Kidney (tissue), 14 donors: ENCODE data around the gene CUX1. TPM values are rescaled to one million over a fixed set of nuclear protein-coding genes. Genes with fewer than 3 reads are reported as not detected.

ENCODE experiments used
- DNase-seq, 5 donors: peaks; one replicate each; pipeline ENCODE4 v3.0.0-alpha.2; 2013 to 2020
- FAIRE-seq: peaks from 2 replicates; lab custom pipeline; 2012; peaks lifted over from hg19 to GRCh38; lab: Jason Lieb, UNC
- H3K27ac ChIP-seq, 2 donors: one replicate each; pipeline ENCODE4 v1.7.0; 2013; ENCODE audit warnings: low read depth in 2 of 2, low read length in 2 of 2, inconsistent platforms in 1 of 2
- H3K27me3 ChIP-seq: one replicate; pipeline ENCODE4 v1.7.1; 2013; ENCODE audit warnings: low read length, inconsistent platforms; ENCODE audit not compliant: control insufficient read depth, insufficient read depth
- H3K36me3 ChIP-seq, 3 donors: one replicate each; pipeline versions ENCODE4 v1.7.0 to v1.7.1; 2013; ENCODE audit warnings: low read length in 3 of 3, control low read depth in 1 of 3, inconsistent platforms in 1 of 3; ENCODE audit not compliant: insufficient read depth in 3 of 3, control insufficient read depth in 2 of 3
- H3K4me1 ChIP-seq, 3 donors: one replicate each; pipeline versions ENCODE4 v1.7.0 to v1.7.1; 2013; ENCODE audit warnings: low read length in 3 of 3, inconsistent platforms in 1 of 3, low read depth in 1 of 3; ENCODE audit not compliant: control insufficient read depth in 2 of 3, insufficient read depth in 2 of 3
- H3K4me3 ChIP-seq, 3 donors: one replicate each; pipeline versions ENCODE4 v1.7.0 to v1.8.1; 2013; ENCODE audit warnings: low read length in 3 of 3, control low read depth in 1 of 3, inconsistent platforms in 1 of 3
- H3K9ac ChIP-seq, 3 donors: one replicate each; pipeline versions ENCODE4 v1.7.0 to v1.7.1; 2013; ENCODE audit warnings: low read length in 3 of 3, control low read depth in 1 of 3, inconsistent platforms in 1 of 3
- H3K9me3 ChIP-seq, 3 donors: one replicate each; pipeline versions ENCODE4 v1.7.0 to v1.7.1; 2013; ENCODE audit warnings: low read length in 3 of 3, control low read depth in 1 of 3, inconsistent platforms in 1 of 3; ENCODE audit not compliant: control insufficient read depth in 2 of 3, insufficient read depth in 1 of 3
- intact Hi-C: fragments of 100-400 bp; cut with DNase I; formaldehyde crosslinking; loops from one replicate; pipeline ENCODE4 v1.11.1; 2022
- polyA plus RNA-seq: library from polyadenylated mRNA; stranded (reverse); fragments of 350-450 nt; fragmentation: Illumina TruSeq; extraction: RNeasy Lipid Tissue Mini Kit (QIAGEN cat#74804); gene quantifications from one replicate; pipeline ENCODE4 v1.2.3, GENCODE V29; 2014; ENCODE audit warnings: low read depth, low replicate concordance; ENCODE audit not compliant: insufficient read depth
- total RNA-seq: library from RNA; stranded (reverse); fragmentation: NEBNext Ultra II Directional; extraction: Animal tissue kit (Norgen Biotek cat#: 25700); gene quantifications from one replicate; pipeline ENCODE4 v1.2.1, GENCODE V29; 2021
- TF ChIP-seq, protein P1 (sequence below): IDR thresholded peaks from 3 replicates; pipeline ENCODE4 v1.5.1; 2012; ENCODE audit warnings: mild to moderate bottlenecking, moderate library complexity, borderline replicate concordance; ENCODE audit not compliant: insufficient read depth; ENCODE audit errors: extremely low read depth
- donor health status: control.
- donor health status: control.
- donor health status: control.
- donor health status: control.
- donor health status: control.
- donor health status: DM: yes; HTN: yes; CAD: no.
- donor health status: Normal renal cell carcinoma (clear cell type).

CUX1 gene
- total and polyA plus RNA-seq, 2 donors from 2014 or later, result 71.4 to 126 TPM

DNA sequence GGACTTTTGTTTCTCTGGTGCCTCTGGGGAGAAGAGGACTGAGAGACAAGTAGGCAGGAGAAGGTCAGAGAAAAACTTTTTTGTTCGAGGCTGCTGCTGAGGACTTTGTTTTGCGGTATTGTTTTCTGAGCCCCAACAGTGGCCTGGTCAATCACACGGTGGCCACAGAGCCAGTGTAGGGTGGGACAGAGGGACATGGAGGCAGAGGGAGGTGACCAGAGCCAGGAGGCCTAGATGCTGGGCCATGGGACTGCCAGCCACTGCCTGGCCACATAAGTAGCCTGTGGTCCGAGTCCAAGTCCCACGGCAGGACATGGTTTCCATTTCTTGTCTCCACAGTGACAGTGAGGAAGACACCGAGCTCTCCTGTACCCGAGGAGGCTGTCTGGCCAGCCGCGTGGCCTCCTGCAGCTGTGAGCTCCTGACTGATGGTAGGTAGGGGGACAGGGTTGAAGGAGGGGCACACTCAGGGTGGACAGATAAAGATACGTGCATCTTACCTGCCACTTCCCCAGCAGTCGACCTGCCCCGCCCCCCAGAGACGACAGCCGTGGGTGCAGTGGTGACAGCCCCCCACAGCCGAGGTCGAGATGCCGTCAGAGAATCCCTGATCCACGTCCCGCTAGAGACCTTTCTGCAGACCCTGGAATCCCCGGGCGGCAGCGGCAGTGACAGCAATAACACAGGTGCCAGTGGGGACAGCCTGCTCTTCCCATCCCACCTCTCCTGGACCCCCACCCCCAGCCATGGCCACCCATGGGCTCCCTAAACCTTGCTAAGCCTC, 496.8 kb downstream of the CUX1 start:
- H3K9ac ChIP-seq, result no peak overlapping the region
- H3K27ac ChIP-seq, result no peak overlapping the region
- TF ChIP-seq, protein P1, sequence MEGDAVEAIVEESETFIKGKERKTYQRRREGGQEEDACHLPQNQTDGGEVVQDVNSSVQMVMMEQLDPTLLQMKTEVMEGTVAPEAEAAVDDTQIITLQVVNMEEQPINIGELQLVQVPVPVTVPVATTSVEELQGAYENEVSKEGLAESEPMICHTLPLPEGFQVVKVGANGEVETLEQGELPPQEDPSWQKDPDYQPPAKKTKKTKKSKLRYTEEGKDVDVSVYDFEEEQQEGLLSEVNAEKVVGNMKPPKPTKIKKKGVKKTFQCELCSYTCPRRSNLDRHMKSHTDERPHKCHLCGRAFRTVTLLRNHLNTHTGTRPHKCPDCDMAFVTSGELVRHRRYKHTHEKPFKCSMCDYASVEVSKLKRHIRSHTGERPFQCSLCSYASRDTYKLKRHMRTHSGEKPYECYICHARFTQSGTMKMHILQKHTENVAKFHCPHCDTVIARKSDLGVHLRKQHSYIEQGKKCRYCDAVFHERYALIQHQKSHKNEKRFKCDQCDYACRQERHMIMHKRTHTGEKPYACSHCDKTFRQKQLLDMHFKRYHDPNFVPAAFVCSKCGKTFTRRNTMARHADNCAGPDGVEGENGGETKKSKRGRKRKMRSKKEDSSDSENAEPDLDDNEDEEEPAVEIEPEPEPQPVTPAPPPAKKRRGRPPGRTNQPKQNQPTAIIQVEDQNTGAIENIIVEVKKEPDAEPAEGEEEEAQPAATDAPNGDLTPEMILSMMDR, result no peak
- H3K27me3 ChIP-seq, result no peaks in the 10 kb centered on the region
- no peak overlapping the region for H3K4me3 ChIP-seq
- H3K36me3 ChIP-seq, result no peaks in the 10 kb centered on the region
- H3K4me1 ChIP-seq, result peaks cover 0 to 6% (median 0%) of the 10 kb centered on the region in 3 donors
- no peak for DNase-seq
- H3K9me3 ChIP-seq, result no peaks in the 10 kb centered on the region
- intact Hi-C loops, result no loop called here
- FAIRE-seq, result no peak

DNA sequence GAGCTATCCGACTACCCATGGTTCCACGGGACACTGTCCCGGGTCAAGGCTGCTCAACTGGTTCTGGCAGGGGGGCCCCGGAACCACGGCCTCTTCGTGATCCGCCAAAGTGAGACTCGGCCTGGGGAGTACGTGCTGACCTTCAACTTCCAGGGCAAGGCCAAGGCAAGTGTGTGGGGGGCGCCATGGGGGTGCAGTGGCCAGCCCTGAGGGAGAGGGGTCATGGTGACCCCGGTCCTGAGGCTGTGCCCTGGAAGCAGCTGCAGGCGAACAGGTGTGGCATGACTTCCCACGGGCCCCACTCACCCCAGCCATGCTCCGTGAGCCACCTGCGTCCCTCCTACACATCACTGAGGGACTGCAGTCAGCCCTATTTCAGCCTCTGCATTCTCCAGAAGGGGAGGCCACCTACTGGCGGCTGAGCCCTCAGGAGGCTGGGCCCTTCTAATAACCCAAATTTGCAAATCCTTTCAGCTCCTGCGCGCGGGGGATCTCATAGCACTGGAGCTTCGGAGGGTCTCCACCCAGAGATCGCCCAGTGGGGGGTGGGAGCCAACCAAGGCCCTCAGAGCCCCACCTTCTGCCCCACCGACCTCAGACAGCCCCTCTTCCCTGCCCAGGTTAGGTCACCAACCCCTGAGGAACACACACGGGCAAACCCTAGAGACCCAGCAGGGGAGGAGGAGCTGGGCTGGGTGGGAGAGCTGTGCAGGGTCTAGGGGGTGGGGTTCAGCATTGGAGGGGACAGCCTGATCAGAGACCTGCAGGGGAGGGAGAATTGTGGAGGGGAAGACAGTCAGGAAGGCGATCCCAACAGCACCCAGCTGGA, 500.0 kb downstream of the CUX1 start:
- H3K27ac ChIP-seq, result no peak overlapping the region
- H3K4me3 ChIP-seq, result no peak overlapping the region
- H3K9ac ChIP-seq, result no peak overlapping the region
- TF ChIP-seq, protein P1, result no peak
- FAIRE-seq, result no peak
- H3K4me1 ChIP-seq, result peaks cover 0 to 6% (median 0%) of the 10 kb centered on the region in 3 donors
- no peaks in the 10 kb centered on the region for H3K27me3 ChIP-seq
- intact Hi-C loops, result no loop called here
- H3K36me3 ChIP-seq, result no peaks in the 10 kb centered on the region
- DNase-seq, result no peak
- H3K9me3 ChIP-seq, result no peaks in the 10 kb centered on the region

DNA sequence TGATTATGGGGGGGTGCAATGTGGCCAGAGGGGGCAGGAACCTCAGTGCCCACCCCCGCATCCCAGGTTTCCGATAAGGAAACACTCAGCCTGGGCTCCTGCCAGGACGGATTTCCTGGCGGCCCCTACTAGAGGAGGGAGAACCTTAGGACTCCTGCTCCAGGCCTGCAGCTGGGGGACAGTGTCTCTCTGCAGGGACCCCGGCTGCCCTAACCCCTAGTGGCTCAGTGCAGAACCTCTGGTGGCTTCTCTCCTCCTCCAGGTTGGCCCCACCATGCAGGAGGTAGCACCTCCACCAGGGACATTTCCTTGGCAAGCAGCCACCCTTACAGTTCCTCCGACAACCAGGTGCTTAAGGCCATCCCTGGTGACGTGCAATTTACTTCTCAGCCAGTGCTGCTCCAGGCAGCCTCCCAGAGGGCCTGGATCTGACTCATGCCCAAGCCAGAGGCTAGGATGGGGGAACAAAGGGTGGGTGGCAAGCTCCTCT, 501.1 kb downstream of the CUX1 start:
- DNase-seq, result peak in 1 of 5 donors; percentile 89
- Histone ChIP-seq H3K4me1 (peaks cover 0 to 6% (median 0%) of the 10 kb centered on the region in 3 donors), H3K36me3 (no peaks in the 10 kb centered on the region), H3K4me3 (no peak overlapping the region), H3K9me3 (no peaks in the 10 kb centered on the region), H3K9ac (no peak overlapping the region), H3K27me3 (no peaks in the 10 kb centered on the region), H3K27ac (no peak overlapping the region)
- intact Hi-C loops, result no loop called here
- TF ChIP-seq, protein P1, result no peak
- FAIRE-seq, result no peak
